ENCODE data around the gene SLC13A5. TPM values are rescaled to one million over a fixed set of nuclear protein-coding genes. Genes with fewer than 3 reads are reported as not detected.
A peak's percentile ranks its signal among the peaks of the same experiment; 100 is the strongest.

SLC13A5 gene
- total RNA-seq, 8 experiments from 2014 or later, result 0.07 to 0.73 (median 0.17) TPM; not detected in 1

GRCh38 chr17:6677158-6677831 is 35.9 kb downstream of the SLC13A5 start:
- WGBS, 10 experiments, result 0 to 86% (median 73%) methylated on average over 1 to 7 of the region's 16 CpGs; no CpG with 5 or more reads in 4 of the 10 experiments
- no peaks in the 10 kb centered on the region for H3K4me1 ChIP-seq (replicated peaks in 1 of 2)
- peak in 3 of 8 experiments; percentile 16 to 42 (median 31) for ATAC-seq (replicated peaks in 6 of 8)
- H3K4me3 ChIP-seq, result no peak overlapping the region
- in situ Hi-C loops (cut with MboI; ENCODE audit: low pct_unique_long_range_greater_than_20kb in 2 of 9, low sequenced_read_pairs in 9 of 9, unreplicated experiment in 9 of 9), result no loop called here
- H3K27ac ChIP-seq, result no peak overlapping the region

- Histone ChIP-seq H3K27ac (no peak overlapping the region), H3K4me3 (no peak overlapping the region), H3K4me1 (replicated peaks in 1 of 2) (no peaks in the 10 kb centered on the region)
- 28 to 67% (median 61%) methylated on average over 1 to 4 of the region's 6 CpGs; no CpG with 5 or more reads in 7 of the 10 experiments for WGBS, 10 experiments
- in situ Hi-C loops (cut with MboI; ENCODE audit: low pct_unique_long_range_greater_than_20kb in 2 of 9, low sequenced_read_pairs in 9 of 9, unreplicated experiment in 9 of 9), result no loop called here
- no peak for ATAC-seq (replicated peaks in 6 of 8)
These were observed 36.4 kb downstream of the SLC13A5 start for GRCh38 chr17:6676802-6677157.

GRCh38 chr17:6675201-6675825 is 37.9 kb downstream of the SLC13A5 start:
- in situ Hi-C loops (cut with MboI; ENCODE audit: low pct_unique_long_range_greater_than_20kb in 2 of 9, low sequenced_read_pairs in 9 of 9, unreplicated experiment in 9 of 9), result no loop called here

DNA sequence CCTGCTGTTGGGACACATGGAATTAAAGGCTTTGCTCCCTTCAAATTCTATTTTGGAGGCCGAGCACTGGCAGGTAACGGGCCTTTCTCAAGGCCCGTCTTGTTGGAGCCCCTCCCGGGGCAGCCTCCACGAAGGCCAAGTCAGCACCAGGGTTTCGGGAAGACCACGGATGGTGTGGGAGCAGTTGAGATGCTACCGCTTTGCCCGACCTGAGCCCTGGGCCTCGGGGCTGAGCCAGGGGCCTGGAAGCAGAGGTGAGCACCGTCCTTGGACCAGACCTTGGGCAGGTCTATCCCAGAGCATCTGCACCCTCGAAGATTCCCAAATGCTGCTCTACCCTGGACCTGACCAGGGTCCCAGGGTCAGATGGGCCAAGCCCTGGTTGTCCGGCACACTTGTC is 38.6 kb downstream of the SLC13A5 start:
- no peak overlapping the region for H3K27ac ChIP-seq
- in situ Hi-C loops (cut with MboI; ENCODE audit: low pct_unique_long_range_greater_than_20kb in 2 of 9, low sequenced_read_pairs in 9 of 9, unreplicated experiment in 9 of 9), result loop anchor here in 3 of 9 experiments (25.0 kb wide), 2 partner anchors 163 to 338 kb away; partner anchors contain the start of genes BCL6B (in 2 of the 3), RNASEK (in 2 of the 3) and TEKT1 (in 1 of the 3)
- H3K4me1 ChIP-seq (replicated peaks in 1 of 2), result no peaks in the 10 kb centered on the region
- 60 to 100% (median 84%) methylated on average over 1 to 4 of the region's 13 CpGs; no CpG with 5 or more reads in 4 of the 10 experiments for WGBS, 10 experiments
- no peak for ATAC-seq (replicated peaks in 6 of 8)
- H3K4me3 ChIP-seq, result no peak overlapping the region

More at GRCh38 chr17:6675201-6675825, 37.9 kb downstream of the SLC13A5 start:
- 35 to 91% (median 66%) methylated on average over 1 to 7 of the region's 11 CpGs; no CpG with 5 or more reads in 2 of the 10 experiments for WGBS, 10 experiments
- ATAC-seq (replicated peaks in 6 of 8), result no peak
- Histone ChIP-seq H3K4me3 (no peak overlapping the region), H3K27ac (no peak overlapping the region), H3K4me1 (replicated peaks in 1 of 2) (no peaks in the 10 kb centered on the region)

DNA sequence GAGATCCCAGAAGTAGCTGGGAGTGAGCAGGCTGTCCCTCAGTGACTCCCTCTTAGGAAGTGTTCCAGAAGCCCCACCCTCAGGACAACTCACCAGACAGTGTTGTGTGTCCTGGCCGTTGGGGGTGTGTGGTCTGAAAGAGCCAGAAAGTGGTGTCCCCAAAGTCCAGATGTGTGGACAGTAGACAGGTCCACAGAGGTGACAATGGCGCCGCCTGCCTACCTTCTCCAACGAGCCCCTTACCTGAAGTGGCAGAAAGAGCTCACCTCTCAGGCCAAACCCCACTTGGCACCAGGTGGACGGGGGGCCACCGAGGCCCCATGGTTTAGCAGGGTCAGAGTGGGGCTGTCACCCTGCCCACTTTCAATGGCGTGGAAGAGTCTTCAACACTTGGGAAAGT is 41.7 kb downstream of the SLC13A5 start:
- WGBS, 10 experiments, result 60 to 93% (median 71%) methylated on average over 1 to 5 of the region's 7 CpGs; no CpG with 5 or more reads in 5 of the 10 experiments
- ATAC-seq (replicated peaks in 6 of 8), result peak in 2 of 8 experiments; percentile 26 to 39
- no peak overlapping the region for H3K27ac ChIP-seq
- no peak overlapping the region for H3K4me3 ChIP-seq
- in situ Hi-C loops (cut with MboI; ENCODE audit: low pct_unique_long_range_greater_than_20kb in 2 of 9, low sequenced_read_pairs in 9 of 9, unreplicated experiment in 9 of 9), result loop anchor here in 3 of 9 experiments (25.0 kb wide), 2 partner anchors 166 to 341 kb away; partner anchors contain the start of genes BCL6B (in 2 of the 3), RNASEK (in 2 of the 3) and TEKT1 (in 1 of the 3)
- no peaks in the 10 kb centered on the region for H3K4me1 ChIP-seq (replicated peaks in 1 of 2)

DNA sequence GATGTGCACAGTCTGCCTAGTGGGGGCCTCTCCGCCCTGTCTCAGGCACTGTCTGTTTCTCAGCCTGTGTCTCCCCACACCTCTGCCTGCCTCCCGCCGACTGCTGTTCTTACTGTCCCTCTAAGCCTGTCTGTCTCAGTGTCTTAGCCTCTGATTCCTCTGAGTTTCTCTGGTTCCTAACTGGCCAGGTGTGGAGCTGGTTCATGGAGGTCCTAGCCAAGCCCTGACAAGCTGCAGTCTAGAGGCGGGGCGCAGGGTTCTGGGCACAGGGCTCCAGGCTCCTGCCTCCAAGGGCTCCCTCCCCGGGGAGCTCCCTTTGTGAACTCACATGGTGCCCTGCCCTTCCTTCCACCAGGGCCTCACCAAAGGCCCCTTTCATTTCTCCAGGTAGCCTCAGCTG is 42.2 kb downstream of the SLC13A5 start:
- WGBS, 10 experiments, result 71 to 100% (median 83%) methylated on average over 1 to 5 of the region's 6 CpGs; no CpG with 5 or more reads in 4 of the 10 experiments
- no peak for ATAC-seq (replicated peaks in 6 of 8)
- Histone ChIP-seq H3K4me3 (no peak overlapping the region), H3K4me1 (replicated peaks in 1 of 2) (no peaks in the 10 kb centered on the region), H3K27ac (no peak overlapping the region)
- in situ Hi-C loops (cut with MboI; ENCODE audit: low pct_unique_long_range_greater_than_20kb in 2 of 9, low sequenced_read_pairs in 9 of 9, unreplicated experiment in 9 of 9), result loop anchor here in 3 of 9 experiments (25.0 kb wide), 2 partner anchors 166 to 341 kb away; partner anchors contain the start of genes BCL6B (in 2 of the 3), RNASEK (in 2 of the 3) and TEKT1 (in 1 of the 3)

GRCh38 chr17:6670571-6670970 is 42.6 kb downstream of the SLC13A5 start:
- in situ Hi-C loops (cut with MboI; ENCODE audit: low pct_unique_long_range_greater_than_20kb in 2 of 9, low sequenced_read_pairs in 9 of 9, unreplicated experiment in 9 of 9), result loop anchor here in 3 of 9 experiments (25.0 kb wide), 2 partner anchors 167 to 342 kb away; partner anchors contain the start of genes BCL6B (in 2 of the 3), RNASEK (in 2 of the 3) and TEKT1 (in 1 of the 3)
- WGBS, 10 experiments, result 80 to 100% (median 89%) methylated on average over 1 to 6 of the region's 8 CpGs; no CpG with 5 or more reads in 3 of the 10 experiments
- H3K4me3 ChIP-seq, result no peak overlapping the region
- no peak for ATAC-seq (replicated peaks in 6 of 8)
- no peak overlapping the region for H3K27ac ChIP-seq
- no peaks in the 10 kb centered on the region for H3K4me1 ChIP-seq (replicated peaks in 1 of 2)

DNA sequence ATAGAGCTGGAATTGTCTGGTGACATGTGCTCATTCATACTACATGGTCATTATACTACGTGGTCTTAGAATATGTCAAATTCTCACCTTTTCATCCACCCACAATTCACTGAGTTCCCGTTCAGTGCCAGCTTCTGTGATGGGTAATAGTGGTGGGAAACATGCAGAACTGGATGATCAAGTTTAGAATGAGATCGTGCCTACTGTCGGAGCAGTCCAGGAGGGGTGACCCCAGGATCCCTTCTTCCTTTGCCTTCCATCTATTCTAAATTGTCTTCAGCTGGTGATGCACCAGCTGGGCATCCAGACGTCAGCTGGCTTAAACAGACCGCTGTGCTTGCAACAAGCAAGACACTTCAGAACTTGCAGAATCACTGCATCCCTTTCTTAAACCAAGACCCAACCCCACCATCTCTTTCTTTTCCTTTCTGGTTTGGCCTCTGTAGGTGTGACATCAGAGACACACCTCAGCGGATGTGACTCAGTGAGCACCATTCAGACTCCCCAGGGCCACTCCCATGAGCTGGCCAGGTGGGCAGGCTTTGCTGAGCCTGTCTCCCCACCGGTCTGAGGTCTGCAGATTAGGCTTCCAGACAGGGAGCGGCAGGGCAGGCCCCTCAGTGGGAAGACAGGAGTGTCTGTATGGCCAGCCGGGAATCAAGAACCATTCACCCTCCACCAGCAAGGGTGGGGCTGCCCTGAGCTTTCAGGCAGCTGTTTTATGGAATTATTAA is 43.5 kb downstream of the SLC13A5 start:
- Histone ChIP-seq H3K4me1 (replicated peaks in 1 of 2) (no peaks in the 10 kb centered on the region), H3K4me3 (no peak overlapping the region), H3K27ac (no peak overlapping the region)
- no peak for ATAC-seq (replicated peaks in 6 of 8)
- in situ Hi-C loops (cut with MboI; ENCODE audit: low pct_unique_long_range_greater_than_20kb in 2 of 9, low sequenced_read_pairs in 9 of 9, unreplicated experiment in 9 of 9), result loop anchor here in 5 of 9 experiments (10.0 to 25.0 kb wide), 5 partner anchors 95 to 343 kb away; partner anchors contain the start of genes BCL6B (in 2 of the 5), RNASEK (in 2 of the 5) and TEKT1 (in 1 of the 5)
- WGBS, 10 experiments, result 10 to 88% (median 76%) methylated on average over 2 to 9 of the region's 10 CpGs; no CpG with 5 or more reads in 3 of the 10 experiments

GRCh38 chr17:6668727-6669425 is 44.3 kb downstream of the SLC13A5 start:
- WGBS, 10 experiments, result 40 to 85% (median 64%) methylated on average over 2 to 9 of the region's 14 CpGs; no CpG with 5 or more reads in 2 of the 10 experiments
- no peak overlapping the region for H3K27ac ChIP-seq
- in situ Hi-C loops (cut with MboI; ENCODE audit: low pct_unique_long_range_greater_than_20kb in 2 of 9, low sequenced_read_pairs in 9 of 9, unreplicated experiment in 9 of 9), result loop anchor here in 5 of 9 experiments (10.0 to 25.0 kb wide), 5 partner anchors 96 to 343 kb away; partner anchors contain the start of genes BCL6B (in 2 of the 5), RNASEK (in 2 of the 5) and TEKT1 (in 1 of the 5)
- H3K4me1 ChIP-seq (replicated peaks in 1 of 2), result no peaks in the 10 kb centered on the region
- H3K4me3 ChIP-seq, result no peak overlapping the region
- no peak for ATAC-seq (replicated peaks in 6 of 8)

GRCh38 chr17:6668219-6668618 is 45.0 kb downstream of the SLC13A5 start:
- Histone ChIP-seq H3K4me1 (replicated peaks in 1 of 2) (no peaks in the 10 kb centered on the region), H3K4me3 (no peak overlapping the region), H3K27ac (no peak overlapping the region)
- no peak for ATAC-seq (replicated peaks in 6 of 8)
- WGBS, 10 experiments, result 29 to 100% (median 77%) methylated on average over 1 to 11 of the region's 17 CpGs; no CpG with 5 or more reads in 3 of the 10 experiments
- in situ Hi-C loops (cut with MboI; ENCODE audit: low pct_unique_long_range_greater_than_20kb in 2 of 9, low sequenced_read_pairs in 9 of 9, unreplicated experiment in 9 of 9), result loop anchor here in 5 of 9 experiments (10.0 to 25.0 kb wide), 5 partner anchors 97 to 344 kb away; partner anchors contain the start of genes BCL6B (in 2 of the 5), RNASEK (in 2 of the 5) and TEKT1 (in 1 of the 5)

DNA sequence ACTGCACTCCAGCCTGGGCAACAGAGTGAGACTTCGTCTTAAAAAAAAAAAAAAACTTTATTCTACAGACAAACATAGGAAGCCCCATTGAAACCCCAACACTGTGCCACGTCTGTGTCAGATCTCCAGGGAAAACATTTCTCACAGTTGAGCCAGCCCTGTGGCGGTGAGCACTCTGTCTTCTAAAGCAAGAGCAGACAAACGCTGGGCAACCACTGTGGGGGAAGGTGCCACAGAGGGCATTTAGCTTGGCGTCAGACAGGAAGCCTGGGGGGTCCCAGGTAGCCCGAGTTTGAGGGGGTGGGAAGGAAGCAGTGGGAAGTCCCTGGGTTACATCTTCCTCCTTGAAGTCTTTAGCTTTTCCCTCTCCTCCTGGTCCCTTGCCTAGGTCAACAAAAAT is 45.7 kb downstream of the SLC13A5 start:
- WGBS, 10 experiments, result 32 to 73% (median 55%) methylated on average over 1 to 5 of the region's 6 CpGs; no CpG with 5 or more reads in 6 of the 10 experiments
- no peak for ATAC-seq (replicated peaks in 6 of 8)
- Histone ChIP-seq H3K4me3 (no peak overlapping the region), H3K27ac (no peak overlapping the region), H3K4me1 (replicated peaks in 1 of 2) (no peaks in the 10 kb centered on the region)
- in situ Hi-C loops (cut with MboI; ENCODE audit: low pct_unique_long_range_greater_than_20kb in 2 of 9, low sequenced_read_pairs in 9 of 9, unreplicated experiment in 9 of 9), result loop anchor here in 5 of 9 experiments (10.0 to 25.0 kb wide), 5 partner anchors 97 to 345 kb away; partner anchors contain the start of genes BCL6B (in 2 of the 5), RNASEK (in 2 of the 5) and TEKT1 (in 1 of the 5)

Data from motor neuron (in vitro differentiated cells).